K562 (cell line): ENCODE results near the gene ZNF442. TPM values are rescaled to one million over a fixed set of nuclear protein-coding genes. Genes with fewer than 3 reads are reported as not detected.

ENCODE experiments used
- ARID3A ChIP-seq: IDR thresholded peaks from 2 replicates; pipeline ENCODE4 v1.6.1; 2012; ENCODE audit warnings: low read depth, low read length, improper control_type of control experiment, borderline replicate concordance
- CBX8 ChIP-seq: fragments of 200-600 bp; sonication (generic); IDR thresholded peaks from 2 replicates; pipeline ENCODE4 v1.6.1; 2012; ENCODE audit warnings: borderline replicate concordance, mixed run types, low read depth, mild to moderate bottlenecking, moderate library complexity, mixed read lengths, low read length, control low read depth, inconsistent platforms; ENCODE audit not compliant: poor library complexity, severe bottlenecking; ENCODE audit errors: extremely low read depth
- ESRRB ChIP-seq: fragments of 250-450 bp; sonication (Bioruptor Pico); IDR thresholded peaks from 2 replicates; pipeline ENCODE4 v1.5.0; 2020; ENCODE audit warnings: mild to moderate bottlenecking, moderate library complexity, borderline replicate concordance
- FOXK1 ChIP-seq: sonication (generic); formaldehyde crosslinking; IDR thresholded peaks from 2 replicates; pipeline ENCODE4 v1.8.0; 2022; ENCODE audit warnings: missing genetic modification reagents, mild to moderate bottlenecking, borderline replicate concordance
- GTF2E2 ChIP-seq: fragments of 200-800 bp; sonication (Bioruptor generic); IDR thresholded peaks from 2 replicates; pipeline ENCODE4 v1.6.1; 2016; ENCODE audit warnings: missing genetic modification characterization, missing compliant biosample characterization
- GTF2F1 ChIP-seq: IDR thresholded peaks from 2 replicates; pipeline ENCODE4 v1.6.1; 2011; ENCODE audit warnings: low read depth, low read length, improper control_type of control experiment
- HDAC2 ChIP-seq: fragments of 450-650 bp; IDR thresholded peaks from 2 replicates; pipeline ENCODE4 v1.6.1; 2016; ENCODE audit warnings: mild to moderate bottlenecking
- HLTF ChIP-seq: fragments of 450-650 bp; IDR thresholded peaks from 2 replicates; pipeline ENCODE4 v1.6.1; 2016
- MBD2 ChIP-seq: sonication (generic); IDR thresholded peaks from 2 replicates; pipeline ENCODE4 v1.6.1; 2016; ENCODE audit warnings: low read depth, borderline replicate concordance
- MXI1 ChIP-seq: IDR thresholded peaks from 2 replicates; pipeline ENCODE4 v1.6.1; 2011; ENCODE audit warnings: low read depth, mild to moderate bottlenecking, improper control_type of control experiment, low read length
- RAD21 ChIP-seq, 2 experiments: fragments of 250-450 bp in 1 of 2; fragments of 450-650 bp in 1 of 2; sonication (Bioruptor Pico) in 1 of 2; formaldehyde crosslinking in 1 of 2; IDR thresholded peaks in 1 of 2; conservative IDR thresholded peaks in 1 of 2; 2 replicates each; pipeline versions ENCODE4 v1.4.0 to v1.8.0; 2020 to 2022; ENCODE audit warnings: mild to moderate bottlenecking in 2 of 2, moderate library complexity in 1 of 2
- RAD51 ChIP-seq: fragments of 450-650 bp; IDR thresholded peaks from 2 replicates; pipeline ENCODE4 v1.7.1; 2016; ENCODE audit warnings: low read depth, mild to moderate bottlenecking, borderline replicate concordance
- RBBP5 ChIP-seq: fragments of 200-600 bp; sonication (generic); IDR thresholded peaks from 2 replicates; pipeline ENCODE4 v1.6.1; 2012; ENCODE audit warnings: borderline replicate concordance, mild to moderate bottlenecking, low read length, control low read depth, inconsistent platforms; ENCODE audit not compliant: insufficient read depth, poor library complexity, severe bottlenecking
- RBM17 ChIP-seq: fragments of 200-400 bp; formaldehyde crosslinking; IDR thresholded peaks from 2 replicates; pipeline ENCODE4 v1.6.1; 2017; ENCODE audit warnings: low read depth, mild to moderate bottlenecking, low read length, borderline replicate concordance
- SAFB ChIP-seq: fragments of 200-400 bp; formaldehyde crosslinking; IDR thresholded peaks from 2 replicates; pipeline ENCODE4 v1.6.1; 2017; ENCODE audit warnings: low read depth, low read length, borderline replicate concordance
- SMAD2 ChIP-seq: fragments of 150-350 bp; IDR thresholded peaks from 2 replicates; pipeline ENCODE4 v1.6.1; 2014; ENCODE audit warnings: low read depth, mild to moderate bottlenecking, low read length
- ZFX ChIP-seq: sonication (generic); formaldehyde crosslinking; IDR thresholded peaks from 2 replicates; pipeline ENCODE4 v1.8.0; 2022; ENCODE audit warnings: mild to moderate bottlenecking, missing genetic modification reagents, moderate library complexity
- ZNF764 ChIP-seq: fragments of 250-450 bp; sonication (Bioruptor Pico); IDR thresholded peaks from 2 replicates; pipeline ENCODE4 v1.4.0; 2020; ENCODE audit warnings: low read depth, mild to moderate bottlenecking, moderate library complexity
- ZZZ3 ChIP-seq: fragments of 450-650 bp; IDR thresholded peaks from 2 replicates; pipeline ENCODE4 v1.6.1; 2016; ENCODE audit warnings: antibody characterized with exemption, mild to moderate bottlenecking, moderate library complexity
- polyA plus RNA-seq, 8 experiments: library from polyadenylated mRNA; depleted of rRNA in 4 of 8; stranded (reverse) in 5 of 8; unstranded in 3 of 8; fragments of >200 nt; fragmentation: Nextera tagmentation in 2 of 8; fragmentation: Illumina TruSeq in 1 of 8; extraction: Ambion mirVana in 2 of 8; extraction: Trizol in 1 of 8; gene quantifications; 2 replicates each; pipeline versions ENCODE4 v1.2.1 to v1.2.3, GENCODE V29; 2011 to 2014; ENCODE audit warnings: inconsistent platforms in 1 of 8, missing spikeins in 1 of 8
- total RNA-seq, 7 experiments: library from RNA; depleted of rRNA in 6 of 7; stranded (reverse); fragments of >200 nt in 6 of 7; fragmentation: Illumina TruSeq in 2 of 7; extraction: Trizol in 2 of 7; gene quantifications; 2 replicates each; pipeline versions ENCODE4 v1.2.1 to v1.2.3, GENCODE V29; 2011 to 2021; ENCODE audit warnings: low replicate concordance in 1 of 7
- TF ChIP-seq, protein P1 (sequence below): IDR thresholded peaks from 2 replicates; pipeline ENCODE4 v1.6.1; 2014; ENCODE audit warnings: antibody characterized with exemption

Gene ZNF442
- total and polyA plus RNA-seq, 9 of the 15 experiments (the other 6 are each of a cell fraction or from before 2014, with no cell fraction given) = 1.7 to 7.0 (median 4.1) TPM

DNA sequence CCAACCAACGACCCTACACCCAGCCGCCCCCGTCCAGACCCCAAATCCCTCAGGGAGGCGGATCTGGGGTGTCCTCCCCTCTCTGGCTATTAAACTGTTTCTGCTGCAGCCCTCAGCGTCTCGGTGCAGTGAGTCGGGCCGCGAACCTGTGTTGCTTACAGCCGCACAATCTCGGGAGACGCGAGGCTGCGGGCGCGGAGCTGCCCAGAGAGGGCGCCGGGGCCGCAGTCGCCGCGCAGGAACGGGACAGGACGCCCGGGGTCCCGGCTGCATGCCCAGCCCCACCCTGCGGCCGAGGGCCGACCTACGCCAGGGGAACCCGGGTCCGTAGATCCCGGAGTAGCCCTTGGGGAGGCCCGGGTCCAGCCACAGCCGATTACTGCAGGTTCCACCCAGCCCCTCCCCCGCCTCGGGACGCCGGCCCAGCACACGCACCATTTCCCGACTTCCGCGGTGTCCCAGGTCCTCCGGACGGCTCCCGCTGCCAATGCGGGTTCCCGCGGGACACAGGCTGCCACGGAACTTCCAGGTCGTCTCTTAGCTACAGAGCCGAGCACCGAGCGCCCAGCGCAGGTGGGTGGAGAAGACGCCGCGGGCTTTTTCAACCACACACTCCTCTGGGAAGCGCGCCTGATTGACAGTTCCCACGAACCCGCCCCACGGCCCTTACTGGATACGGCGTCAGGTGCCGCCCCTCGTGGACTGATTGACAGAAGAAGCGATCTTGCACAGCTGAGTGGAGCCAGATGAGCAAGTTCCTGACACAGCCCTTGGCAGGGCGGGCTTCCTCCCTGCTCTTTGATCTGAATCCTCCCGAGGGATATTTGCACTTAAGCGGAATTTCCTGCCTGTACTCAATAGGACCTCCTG lies 35.4 kb upstream of the ZNF442 start, which contains the start of gene ZNF799 (continued):
- TF ChIP-seq CBX8 = no peak
- TF ChIP-seq FOXK1 (CRISPR knock-in tag) = no peak
- no peak for TF ChIP-seq RBM17
- no peak for TF ChIP-seq GTF2F1
- TF ChIP-seq HDAC2 = 0 out of 2 replicates have a peak, but pooled peaks have one; percentile 11
- 0 out of 2 replicates have a peak, but pooled peaks have one; percentile 38 for TF ChIP-seq SAFB
- no peak for TF ChIP-seq SMAD2
- TF ChIP-seq ZNF764 (CRISPR knock-in tag) = no peak
- TF ChIP-seq ZZZ3 = no peak
- TF ChIP-seq MXI1 = 0 out of 2 replicates have a peak, but pooled peaks have one; percentile 37
- no peak for TF ChIP-seq ARID3A
- no peak for TF ChIP-seq GTF2E2 (tag)
- 0 out of 2 replicates have a peak, but pooled peaks have one; percentile 52 for TF ChIP-seq RAD51
- TF ChIP-seq, protein P1, sequence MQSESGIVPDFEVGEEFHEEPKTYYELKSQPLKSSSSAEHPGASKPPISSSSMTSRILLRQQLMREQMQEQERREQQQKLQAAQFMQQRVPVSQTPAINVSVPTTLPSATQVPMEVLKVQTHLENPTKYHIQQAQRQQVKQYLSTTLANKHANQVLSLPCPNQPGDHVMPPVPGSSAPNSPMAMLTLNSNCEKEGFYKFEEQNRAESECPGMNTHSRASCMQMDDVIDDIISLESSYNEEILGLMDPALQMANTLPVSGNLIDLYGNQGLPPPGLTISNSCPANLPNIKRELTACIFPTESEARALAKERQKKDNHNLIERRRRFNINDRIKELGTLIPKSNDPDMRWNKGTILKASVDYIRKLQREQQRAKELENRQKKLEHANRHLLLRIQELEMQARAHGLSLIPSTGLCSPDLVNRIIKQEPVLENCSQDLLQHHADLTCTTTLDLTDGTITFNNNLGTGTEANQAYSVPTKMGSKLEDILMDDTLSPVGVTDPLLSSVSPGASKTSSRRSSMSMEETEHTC = no peak
- TF ChIP-seq HLTF = no peak
- peak; percentile 73 for TF ChIP-seq RBBP5
- no peak for TF ChIP-seq ESRRB
- TF ChIP-seq MBD2 = no peak
- 0 out of 4 replicates have a peak, but pooled peaks of 1 of the 2 experiments have one; percentile 17 for TF ChIP-seq RAD21 (CRISPR knock-in tag; conservative IDR thresholded peaks at IDR 0.05 in 1 of 2, IDR thresholded peaks at IDR 0.05 in 1 of 2)
- peak; percentile 63 for TF ChIP-seq ZFX (CRISPR knock-in tag)
